AG10803 (cell line): ENCODE measurements around the gene MRPS12.

Source experiments
- DNase-seq: peaks from one replicate; pipeline ENCODE4 v3.0.0; 2010; ENCODE audit warnings: low read depth
- H3K4me3 ChIP-seq: 2 replicates; pipeline ENCODE4 v1.5.1; 2011; ENCODE audit warnings: mild to moderate bottlenecking, low read length, control low read depth
- CTCF ChIP-seq: conservative IDR thresholded peaks from 2 replicates; pipeline ENCODE4 v1.5.1; 2011; ENCODE audit warnings: mild to moderate bottlenecking, low read length, control low read depth, inconsistent platforms

MRPS12 gene

DNA sequence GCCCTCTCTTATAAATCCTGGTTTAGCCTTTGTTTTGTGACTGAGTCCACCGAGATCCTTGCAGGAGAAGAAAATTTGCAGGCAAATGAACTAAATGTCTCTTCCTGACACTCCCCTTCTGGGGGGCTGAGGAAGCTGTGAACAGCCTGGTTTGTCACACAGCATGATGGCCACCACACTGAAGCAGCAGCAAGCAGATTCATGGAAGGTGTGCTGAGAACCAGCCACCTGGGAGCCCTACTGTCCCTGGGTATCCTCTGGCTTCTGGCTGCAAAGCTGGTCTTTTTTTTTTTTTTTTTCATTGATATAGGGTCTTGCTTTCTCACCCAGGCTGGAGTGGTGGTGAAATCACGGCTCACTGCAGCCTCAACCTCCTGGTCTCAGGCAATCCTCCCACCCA, 11.2 kb downstream of the MRPS12 start:
- no peak for DNase-seq
- no peak overlapping the region for H3K4me3 ChIP-seq
- no peak for TF ChIP-seq CTCF

DNA sequence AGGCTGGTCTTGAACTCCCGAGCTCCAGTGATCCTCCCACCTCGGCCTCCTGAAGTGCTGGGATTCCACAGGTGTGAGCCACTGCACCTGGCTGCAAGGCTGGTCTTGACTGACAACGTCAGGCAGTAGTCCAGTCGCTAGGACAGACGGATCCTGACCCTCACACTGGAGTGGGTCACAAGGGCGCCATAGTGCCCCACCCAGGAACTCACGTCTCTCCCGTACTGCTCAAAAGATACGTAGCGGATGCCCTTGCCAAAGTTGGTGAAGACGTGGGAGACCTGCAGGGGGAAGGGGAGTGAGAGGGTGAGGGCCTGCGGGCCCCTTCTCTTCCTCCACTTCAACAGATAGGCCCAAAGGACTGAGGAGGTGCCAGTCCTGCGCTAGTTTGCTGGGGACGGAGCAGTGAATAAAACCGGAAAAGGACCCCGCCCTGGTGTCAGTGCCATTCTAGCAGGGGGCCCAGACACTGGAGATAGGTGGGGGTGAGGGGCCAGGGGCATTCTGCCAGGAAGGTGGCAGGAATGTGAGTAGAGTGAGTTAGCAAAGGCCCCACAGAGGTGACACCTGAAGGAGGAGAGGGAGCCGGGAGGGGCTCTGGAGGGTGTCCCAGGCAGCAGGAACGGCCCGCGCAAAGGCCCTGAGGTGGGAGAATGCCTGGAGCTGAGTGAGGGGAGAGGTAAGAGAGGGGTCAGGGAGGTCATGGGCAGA, 11.9 kb downstream of the MRPS12 start:
- TF ChIP-seq CTCF, result no peak
- no peak overlapping the region for H3K4me3 ChIP-seq
- DNase-seq, result no peak

DNA sequence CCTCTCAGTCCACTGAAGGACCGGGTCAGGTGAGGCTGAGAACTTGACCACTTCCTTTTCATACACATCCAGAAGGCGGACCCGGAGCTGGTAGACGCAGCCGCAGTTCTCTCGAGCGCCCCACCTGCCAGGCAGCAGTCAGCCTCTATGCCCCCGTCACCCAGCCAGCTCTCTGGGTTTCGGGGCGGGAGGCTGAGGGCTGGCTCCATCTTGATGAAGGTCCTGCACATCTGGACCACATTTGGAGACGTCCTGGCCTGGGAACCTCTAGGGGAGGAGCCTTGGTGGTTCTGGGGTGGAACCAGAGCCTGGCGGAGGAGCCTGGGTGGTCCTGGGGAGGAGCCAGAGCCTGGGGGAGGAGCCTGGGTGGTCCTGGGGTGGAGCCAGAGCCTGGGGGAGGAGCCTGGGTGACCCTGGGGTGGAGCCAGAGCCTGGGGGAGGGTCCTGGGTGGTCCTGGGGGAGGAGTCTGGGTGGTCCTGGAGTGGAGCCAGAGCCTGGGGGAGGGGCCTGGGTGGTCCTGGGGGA, 14.3 kb downstream of the MRPS12 start:
- no peak overlapping the region for H3K4me3 ChIP-seq
- no peak for TF ChIP-seq CTCF
- DNase-seq, result peak; percentile 5

DNA sequence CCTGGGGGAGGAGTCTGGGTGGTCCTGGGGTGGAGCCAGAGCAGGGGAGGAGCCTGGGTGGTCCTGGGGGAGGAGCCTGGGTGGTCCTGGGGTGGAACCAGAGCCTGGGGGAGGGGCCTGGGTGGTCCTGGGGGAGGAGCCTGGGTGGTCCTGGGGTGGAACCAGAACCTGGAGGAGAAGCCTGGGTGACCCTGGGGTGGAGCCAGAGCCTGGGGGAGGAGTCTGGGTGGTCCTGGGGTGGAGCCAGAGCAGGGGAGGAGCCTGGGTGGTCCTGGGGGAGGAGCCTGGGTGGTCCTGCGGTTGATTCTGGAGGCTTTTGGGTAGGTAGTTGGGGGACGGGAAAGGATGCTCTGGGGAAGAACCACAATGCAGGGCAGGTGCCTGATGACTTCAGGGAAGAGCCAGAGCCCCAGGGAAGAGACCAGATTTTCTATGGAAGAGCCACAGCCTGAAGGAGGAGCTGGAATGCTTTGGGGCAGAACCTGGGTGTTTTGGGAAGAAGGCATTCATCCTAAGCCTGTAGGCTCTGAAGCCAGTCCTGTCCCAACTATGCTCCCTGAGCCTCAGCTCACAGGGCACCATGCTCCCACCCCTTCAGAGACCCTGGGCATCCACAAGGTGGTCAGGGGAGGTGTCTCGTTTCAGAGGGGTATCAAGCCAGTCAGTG, 15.0 kb downstream of the MRPS12 start:
- no peak overlapping the region for H3K4me3 ChIP-seq
- no peak for DNase-seq
- TF ChIP-seq CTCF, result no peak

GRCh38 chr19:38946229-38947010, 15.7 kb downstream of the MRPS12 start:
- TF ChIP-seq CTCF, result no peak

DNA sequence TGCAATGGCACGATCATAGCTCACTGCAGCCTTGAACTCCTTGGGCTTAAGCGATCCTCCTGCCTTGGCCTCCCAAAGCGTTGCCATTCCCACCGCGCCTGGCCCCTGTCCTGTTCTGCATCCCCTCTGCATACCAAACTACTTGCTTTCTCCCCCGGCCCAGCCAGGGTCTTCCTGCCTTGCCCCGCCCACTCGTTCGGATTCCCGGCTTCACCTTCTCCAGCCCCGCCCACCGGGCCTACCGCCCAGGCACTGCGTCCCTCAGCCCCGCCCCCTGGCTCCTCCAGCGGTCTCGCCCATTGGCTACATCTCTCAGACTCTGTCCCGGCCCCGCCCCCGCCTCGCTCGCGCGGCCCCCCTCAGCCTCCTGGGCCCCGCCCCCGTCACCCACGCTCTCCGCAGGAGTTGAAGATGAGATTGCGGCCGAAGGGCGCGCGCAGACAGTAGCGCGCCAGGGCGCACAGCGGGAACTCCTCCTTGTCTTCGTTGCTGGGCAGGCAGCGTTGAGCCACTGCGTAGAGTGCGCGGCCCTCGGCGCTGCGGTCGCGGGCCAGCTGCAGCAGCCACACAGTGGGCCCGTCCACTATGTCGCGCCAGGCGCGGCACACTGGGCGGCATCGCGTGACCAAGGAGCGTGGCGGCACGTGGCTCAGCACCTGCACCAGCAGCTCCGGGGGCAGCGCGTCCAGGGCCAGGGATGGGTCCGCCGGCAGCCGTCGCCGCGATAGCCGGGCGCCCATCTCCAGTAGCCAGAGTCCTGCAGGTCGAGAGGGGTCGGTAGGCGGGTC, 19.0 kb downstream of the MRPS12 start:
- H3K4me3 ChIP-seq, result peak overlapping the region; percentile 36
- DNase-seq, result peak; percentile 44
- no peak for TF ChIP-seq CTCF

More at GRCh38 chr19:38946229-38947010, 15.7 kb downstream of the MRPS12 start:
- no peak overlapping the region for H3K4me3 ChIP-seq
- DNase-seq, result no peak
